Glomerular visceral epithelial cell (primary cell): ENCODE data around the gene CCDC57.
"Not testable (repeated sequence)": the region's sequence is repeated elsewhere in the genome, so short reads cannot be mapped to it uniquely, and the experiment has no call there.

Source experiments
- DNase-seq: peaks from one replicate; pipeline ENCODE4 v3.0.0-alpha.2; 2016; ENCODE audit errors: extremely low spot score

Gene CCDC57, protein sequence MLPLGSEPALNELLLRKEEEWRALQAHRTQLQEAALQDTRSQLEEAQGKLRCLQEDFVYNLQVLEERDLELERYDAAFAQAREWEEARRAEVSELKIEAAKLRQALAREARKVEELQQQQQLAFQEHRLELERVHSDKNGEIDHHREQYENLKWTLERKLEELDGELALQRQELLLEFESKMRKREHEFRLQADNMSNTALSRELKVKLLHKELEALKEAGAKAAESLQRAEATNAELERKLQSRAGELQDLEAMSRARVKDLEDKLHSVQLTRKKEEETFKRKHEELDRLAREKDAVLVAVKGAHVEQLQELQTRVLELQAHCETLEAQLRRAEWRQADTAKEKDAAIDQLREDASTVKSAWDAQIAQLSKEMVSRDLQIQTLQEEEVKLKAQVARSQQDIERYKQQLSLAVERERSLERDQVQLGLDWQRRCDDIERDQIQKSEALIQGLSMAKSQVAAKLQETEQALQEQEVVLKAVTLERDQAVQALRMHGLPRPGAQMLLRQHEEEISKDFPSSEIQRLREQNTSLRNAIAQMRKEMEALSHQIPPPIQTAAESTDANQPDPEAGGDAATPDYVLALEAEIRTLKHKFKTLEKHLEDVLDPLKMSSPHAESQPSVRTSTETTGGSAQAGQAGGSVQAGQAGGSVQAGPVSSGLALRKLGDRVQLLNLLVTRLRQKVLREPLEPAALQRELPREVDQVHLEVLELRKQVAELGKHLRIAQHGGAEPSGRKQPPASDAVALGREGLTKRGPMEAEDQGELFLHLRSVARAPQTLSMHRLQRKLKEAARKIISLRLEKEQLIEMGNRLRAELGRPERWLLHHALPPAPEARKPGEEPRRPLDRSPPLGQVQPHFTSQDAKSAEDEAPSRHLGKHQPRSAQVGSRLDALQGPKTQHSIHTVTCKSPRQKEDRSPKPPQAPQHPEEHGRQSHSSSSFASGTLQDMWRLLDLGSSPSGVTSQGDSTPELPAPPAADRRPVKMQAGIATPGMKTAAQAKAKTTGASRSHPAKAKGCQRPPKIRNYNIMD

DNA sequence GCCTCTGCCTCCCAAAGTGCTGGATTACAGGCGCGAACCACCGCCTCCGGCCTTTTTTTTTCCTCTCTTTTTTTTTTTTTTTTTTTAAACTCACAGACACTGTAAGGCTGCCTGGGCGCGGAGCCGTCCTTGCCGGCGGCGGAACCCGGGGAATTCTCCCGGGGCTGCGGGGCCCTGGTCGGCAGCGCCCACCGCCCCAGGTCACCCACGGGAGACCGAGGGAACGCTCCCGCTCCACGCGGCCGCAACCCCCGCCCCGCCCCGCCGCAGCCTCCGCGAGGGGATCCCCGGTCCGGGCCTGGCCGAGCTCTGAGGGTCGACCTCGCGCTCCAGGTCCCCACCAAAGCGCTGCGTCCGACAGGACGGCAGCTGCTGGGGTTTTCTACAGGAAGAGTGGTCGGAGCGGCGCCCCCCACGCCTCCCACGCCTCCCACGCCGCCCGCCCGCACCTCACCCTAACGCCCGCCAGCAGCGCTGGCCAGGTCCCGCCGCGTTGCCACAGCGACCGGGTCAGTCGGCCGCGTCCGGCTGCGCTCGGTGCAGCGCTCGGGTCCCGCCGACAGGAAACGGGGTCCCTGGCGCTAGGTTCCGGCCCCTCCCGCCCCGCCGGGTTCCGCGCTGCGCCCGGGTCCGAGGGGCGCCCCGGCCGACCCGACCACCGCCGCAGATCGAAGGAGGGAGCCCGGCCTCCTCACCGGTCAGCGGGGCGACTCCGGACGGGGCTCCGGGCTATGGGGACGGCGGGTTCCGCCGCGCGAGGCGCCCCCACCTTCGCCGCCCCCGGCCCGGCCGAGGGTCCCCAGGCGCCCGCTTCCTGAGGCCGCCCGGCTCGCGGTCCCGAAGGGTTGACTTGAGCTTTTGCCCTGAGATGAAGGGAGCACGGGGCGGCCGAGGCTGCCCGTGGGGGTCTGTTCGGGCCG, at the start of gene CCDC57:
Gene CCDC57 (minus strand): TSS at position 512 of the 920 bp plus-strand sequence. CDS start 10,898 bp downstream, outside the sequence.
- DNase-seq, result peak; percentile 84

DNA sequence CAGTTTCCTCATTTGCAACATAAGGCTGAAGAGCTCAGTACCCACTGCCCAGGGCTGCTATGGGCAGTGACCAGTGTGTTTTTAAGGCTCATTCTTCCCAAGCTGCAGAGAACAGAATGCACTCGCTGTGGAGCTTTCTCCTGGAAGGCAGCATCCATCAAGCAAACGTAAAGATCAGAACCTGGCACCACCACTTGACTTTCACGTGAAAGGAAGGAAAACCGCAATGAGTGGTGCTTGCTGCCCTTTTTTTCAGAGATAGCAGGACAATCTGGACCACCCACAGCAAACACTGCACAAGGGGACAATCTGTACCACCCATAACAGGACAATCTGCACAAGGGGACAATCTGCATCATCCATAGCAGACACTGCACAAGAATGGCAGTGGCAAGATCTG, 49.7 kb upstream of the CCDC57 start:
- DNase-seq, result no peak

DNA sequence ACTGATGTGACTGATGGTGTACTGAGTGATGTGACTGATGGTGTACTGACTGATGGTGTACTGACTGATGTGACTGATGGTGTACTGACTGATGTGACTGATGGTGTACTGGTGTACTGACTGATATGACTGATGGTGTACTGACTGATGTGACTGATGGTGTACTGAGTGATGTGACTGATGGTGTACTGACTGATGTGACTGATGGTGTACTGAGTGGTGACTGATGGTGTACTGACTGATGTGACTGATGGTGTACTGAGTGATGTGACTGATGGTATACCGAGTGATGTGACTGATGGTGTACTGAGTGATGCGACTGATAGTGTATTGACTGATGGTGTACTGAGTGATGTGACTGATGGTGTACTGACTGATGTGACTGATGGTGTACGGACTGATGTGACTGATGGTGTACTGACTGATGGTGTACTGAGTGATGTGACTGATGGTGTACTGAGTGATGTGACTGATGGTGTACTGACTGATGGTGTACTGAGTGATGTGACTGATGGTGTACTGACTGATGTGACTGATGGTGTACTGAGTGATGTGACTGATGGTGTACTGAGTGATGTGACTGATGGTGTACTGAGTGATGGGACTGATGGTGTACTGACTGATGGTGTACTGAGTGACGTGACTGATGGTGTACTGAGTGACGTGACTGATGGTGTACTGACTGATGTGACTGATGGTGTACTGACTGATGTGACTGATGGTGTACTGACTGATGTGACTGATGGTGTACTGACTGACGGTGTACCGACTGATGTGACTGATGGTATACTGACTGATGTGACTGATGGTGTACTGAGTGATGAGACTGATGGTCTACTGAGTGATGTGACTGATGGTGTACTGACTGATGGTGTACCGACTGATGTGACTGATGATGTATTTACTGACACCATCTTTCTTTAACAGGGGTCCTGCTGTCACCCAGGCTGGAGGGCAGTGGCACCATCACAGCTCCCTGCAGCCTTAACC, 47.6 kb upstream of the CCDC57 start:
- DNase-seq, result not testable (repeated sequence)

DNA sequence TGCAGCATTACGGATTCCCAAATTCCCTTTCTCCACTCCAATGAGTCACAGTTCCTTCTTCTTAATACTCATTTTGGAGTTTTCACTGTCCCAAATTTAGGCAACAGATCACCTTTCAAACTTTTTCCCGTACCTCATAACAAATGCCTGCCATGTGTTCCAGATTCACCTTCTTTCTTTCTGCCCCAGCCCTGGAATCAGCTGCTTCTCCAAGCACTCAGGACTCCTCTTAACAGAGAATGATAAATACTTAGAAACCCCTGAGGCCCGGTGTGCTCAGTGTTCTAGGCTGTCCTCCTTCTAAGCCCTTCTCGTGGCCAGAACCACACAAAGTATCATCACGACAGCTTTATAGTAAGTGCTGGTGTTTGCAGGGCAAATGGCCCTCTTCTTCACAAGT, 45.9 kb upstream of the CCDC57 start:
- no peak for DNase-seq

DNA sequence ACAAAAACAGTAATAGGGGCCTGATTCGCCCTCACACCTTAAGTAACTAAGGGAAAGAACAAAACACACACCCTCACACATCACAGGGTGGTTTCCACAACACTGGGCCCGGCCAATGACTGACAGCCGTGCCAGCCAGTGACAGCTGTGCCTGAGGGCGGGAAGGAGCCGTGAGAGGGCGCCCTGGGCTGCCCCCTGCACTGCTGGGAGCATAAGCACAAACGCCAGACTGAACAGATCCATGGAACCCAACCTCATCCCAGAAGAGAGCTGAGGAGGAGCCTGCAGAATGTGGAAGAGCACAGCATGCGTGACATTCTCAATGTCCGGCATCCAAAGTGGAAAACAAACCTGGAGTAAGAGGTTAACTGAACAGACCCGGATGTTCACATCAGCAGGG, 44.8 kb upstream of the CCDC57 start:
- DNase-seq, result no peak

DNA sequence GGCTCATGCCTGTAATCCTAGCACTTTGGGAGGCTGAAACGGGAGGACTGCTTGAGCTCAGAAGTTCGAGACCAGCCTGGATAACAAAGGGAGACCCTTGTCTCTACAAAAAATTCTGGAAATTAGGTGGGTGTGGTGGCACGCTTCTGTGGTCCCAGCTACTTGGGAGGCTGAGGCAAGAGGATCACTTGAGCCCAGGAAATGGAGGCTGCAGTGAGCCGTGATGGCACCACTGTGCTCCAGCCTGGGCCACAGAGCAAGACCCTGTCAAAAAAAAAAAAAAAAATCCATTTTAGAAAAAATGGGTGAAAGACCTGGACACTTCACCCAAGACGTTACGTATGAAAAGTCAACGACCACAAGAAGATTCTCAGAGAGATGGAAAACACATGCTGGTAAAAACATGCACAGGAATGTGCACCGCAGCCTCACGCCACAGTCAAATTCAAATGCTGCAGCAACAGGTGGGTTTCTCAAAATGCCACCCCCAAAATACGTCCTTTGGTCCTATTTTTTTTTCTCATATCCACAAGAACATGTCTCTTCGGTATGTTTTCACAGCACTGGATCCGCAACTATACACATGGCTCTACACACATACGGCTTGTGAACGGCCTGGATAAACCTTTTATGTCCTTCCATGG, 43.7 kb upstream of the CCDC57 start:
- no peak for DNase-seq

DNA sequence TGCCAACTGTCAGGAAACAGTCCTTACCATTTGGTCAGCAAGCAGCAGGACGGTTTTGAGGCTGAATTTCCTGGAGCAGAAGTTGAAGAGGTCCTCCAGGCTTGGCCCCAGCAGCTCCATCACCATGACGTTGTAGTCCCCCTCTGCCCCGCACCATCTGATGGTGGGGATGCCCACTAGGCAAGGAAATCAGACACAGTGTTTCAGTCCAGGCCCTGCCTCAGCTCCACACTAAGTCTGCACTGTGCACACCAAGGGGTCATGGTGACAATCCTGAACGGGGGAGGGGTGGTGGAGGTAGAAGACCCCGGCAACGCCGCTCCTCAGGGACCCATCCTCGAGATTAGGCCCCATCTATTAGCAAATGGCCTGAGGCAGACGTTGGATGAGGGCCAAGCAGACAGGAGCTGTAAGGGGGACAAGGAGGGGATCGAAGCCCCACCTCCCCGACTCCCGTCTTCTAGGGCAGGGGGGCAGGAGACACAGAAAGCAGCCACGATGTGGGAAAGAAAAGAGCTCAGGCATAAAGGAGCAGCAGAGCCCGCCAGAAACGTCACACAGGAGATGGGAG, 42.8 kb upstream of the CCDC57 start:
- no peak for DNase-seq

DNA sequence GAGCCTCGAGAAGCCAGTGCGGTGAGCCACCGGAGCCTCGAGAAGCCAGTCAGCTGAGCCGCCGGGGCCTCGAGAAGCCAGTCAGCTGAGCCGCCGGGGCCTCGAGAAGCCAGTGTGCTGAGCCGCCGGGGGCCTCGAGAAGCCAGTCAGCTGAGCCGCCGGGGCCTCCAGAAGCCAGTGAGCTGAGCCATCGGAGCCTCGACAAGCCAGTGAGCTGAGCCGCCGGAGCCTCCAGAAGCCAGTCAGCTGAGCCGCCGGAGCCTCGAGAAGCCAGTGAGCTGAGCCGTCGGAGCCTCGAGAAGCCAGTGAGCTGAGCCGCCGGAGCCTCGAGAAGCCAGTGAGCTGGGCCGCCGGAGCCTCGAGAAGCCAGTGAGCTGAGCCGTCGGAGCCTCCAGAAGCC, 42.1 kb upstream of the CCDC57 start:
- DNase-seq, result not testable (repeated sequence)

DNA sequence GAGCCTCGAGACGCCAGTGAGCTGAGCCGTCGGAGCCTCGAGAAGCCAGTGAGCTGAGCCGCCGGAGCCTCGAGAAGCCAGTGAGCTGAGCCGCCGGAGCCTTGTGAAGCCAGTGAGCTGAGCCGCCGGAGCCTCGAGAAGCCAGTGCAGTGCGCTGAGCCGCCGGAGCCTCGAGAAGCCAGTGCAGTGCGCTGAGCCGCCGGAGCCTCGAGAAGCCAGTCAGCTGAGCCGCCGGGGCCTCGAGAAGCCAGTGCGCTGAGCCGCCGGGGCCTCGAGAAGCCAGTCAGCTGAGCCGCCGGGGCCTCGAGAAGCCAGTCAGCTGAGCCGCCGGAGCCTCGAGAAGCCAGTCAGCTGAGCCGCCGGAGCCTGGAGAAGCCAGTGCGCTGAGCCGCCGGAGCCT, 41.5 kb upstream of the CCDC57 start:
- not testable (repeated sequence) for DNase-seq

DNA sequence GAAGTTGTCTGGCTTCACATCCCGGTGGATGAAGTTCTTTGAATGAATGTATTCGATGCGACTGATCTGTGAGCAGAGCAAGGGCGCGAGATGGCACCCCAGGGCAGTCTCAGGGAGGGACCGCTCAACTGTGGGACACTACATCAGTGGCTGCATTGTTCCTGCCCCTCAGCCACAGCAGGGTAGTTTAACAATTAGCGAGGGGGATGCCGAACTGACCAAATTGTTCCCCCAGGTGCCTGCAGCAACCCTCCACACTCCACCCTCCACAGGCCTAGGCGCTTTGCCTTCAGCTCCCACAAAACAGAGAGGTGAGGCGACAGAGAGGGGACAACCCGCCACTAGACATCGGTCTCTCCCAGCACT, 40.5 kb upstream of the CCDC57 start:
- no peak for DNase-seq

DNA sequence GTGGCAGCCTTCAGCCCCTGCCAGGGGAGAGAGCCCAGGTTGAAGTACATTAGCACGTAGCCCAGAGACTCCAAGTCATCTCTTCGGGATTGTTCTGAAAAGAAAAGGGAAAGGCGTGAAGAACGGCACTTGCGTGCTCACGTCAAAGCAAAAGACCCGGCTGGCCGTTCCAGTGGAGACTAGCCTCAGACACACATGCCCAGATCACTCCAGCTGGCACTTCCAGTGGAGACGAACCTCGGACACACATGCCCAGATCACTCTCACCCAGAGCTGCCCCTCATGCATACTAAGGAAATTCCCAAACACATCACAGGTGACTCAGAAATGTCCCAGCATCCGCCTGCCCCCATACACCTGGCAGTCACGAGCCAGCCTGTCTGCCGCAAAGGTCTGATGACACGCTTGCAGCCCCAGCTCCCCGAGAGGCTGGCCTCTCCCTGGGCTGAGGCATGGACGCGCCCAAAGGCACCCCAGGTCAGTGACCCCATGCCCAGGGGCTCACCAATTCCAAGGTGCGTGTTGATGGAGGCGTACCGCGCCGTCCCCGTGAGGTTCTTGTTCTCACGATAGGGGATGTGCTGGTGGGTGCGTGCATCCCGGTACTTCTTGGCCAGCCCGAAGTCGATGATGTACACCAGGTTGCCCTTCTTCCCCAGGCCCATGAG, 40.0 kb upstream of the CCDC57 start:
- DNase-seq, result no peak

DNA sequence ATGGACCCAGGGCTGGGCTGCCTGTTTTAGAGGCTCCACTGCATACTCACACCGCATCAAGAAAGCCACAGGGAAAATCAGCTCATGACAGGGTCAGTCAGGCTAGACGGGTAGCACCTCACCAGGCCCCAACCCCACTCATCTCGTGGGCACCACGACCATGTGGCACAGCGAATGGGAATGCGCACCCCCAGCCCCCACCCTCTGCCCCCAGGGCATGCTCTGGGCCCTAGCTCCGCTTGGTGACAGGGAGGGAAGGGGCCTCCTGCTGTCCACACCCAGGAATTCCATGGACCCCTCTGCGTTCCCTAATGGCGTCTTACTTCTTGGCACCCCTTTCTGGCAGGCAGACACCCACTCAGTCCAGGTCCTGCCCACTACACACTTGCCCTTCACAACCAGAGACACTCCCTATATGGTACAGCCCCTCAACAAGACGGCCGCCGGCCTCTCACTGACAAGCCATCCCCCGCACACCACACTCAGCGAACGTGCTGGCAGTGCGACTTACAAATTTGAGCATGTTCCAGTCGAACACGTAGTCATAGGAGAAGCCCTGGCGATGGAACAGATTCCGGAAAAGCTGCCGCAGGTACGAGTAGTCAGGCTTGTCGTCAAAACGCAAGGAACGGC, 38.3 kb upstream of the CCDC57 start:
- DNase-seq, result no peak

DNA sequence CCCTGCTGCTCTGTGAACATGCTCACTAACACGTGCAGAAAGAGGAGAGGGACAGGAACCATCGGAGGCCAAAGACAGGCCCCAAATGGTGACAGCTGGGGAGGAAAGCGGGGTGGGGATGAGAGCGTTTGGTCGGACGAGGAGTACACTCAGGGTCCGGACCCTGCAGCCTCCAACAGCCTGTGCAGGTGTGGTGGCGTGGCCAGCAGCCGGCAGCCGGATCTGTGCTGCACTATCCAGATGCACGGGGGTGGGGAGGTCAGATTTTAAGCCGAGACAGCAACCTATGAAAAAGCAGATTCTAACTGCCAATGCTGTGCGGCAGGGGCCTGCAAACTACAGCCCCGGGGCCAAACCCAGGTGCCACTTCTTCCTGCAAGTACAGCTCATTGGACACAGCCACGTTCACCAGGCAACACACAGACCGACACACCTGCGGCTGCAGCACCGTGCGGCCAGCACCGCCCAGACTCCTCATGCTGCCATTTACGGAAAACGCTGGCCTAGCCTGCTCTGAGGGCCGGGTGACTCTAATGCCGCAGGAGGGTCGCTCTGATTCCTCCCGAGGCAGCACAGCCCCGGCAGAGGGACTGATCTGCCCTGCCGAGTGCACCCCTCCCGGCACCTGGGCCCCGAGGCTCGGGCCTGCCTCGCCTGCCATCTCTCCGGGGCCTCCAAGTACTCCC, 37.4 kb upstream of the CCDC57 start:
- no peak for DNase-seq

DNA sequence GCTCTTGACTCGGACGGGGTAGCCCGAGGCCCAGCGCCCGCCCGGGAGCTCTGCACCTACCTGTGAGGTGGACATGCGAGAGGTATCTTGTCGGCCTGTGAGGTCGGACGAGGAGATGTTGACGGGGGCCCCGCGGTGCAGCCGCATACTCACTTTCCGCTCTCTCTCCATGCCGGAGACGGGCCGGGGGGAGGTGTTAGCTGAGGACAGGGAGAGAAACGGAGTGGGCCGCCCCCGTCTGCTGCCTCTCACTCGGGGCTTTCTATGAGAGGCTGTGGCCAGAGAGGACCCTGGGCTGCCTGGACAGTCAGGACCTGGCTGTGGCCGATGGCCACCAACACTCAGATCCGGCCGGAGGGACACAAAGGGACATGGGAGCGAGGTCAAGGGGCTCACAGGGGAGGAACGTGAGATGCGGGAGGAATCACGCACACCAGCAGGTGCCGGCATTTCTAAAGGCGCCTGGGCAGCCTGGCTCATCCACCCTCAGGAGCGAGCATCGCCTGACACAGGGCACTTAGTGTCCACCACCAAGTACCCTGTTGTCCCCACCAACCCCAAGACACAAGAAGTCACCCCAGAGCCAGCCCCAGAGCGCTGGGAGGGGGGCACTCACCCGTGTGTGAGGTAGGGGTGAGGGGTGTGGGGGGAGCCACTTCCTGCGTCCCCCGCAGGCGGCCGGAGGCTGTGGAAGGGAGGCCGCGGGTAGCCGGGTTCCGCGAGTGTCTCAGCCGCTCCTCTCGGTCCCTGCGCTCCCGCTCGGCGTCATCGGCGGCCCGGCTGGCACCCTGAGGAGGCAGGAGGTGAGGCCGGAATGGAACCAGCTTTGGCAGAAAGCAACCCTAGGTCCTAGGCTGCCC, 36.4 kb upstream of the CCDC57 start:
- no peak for DNase-seq

DNA sequence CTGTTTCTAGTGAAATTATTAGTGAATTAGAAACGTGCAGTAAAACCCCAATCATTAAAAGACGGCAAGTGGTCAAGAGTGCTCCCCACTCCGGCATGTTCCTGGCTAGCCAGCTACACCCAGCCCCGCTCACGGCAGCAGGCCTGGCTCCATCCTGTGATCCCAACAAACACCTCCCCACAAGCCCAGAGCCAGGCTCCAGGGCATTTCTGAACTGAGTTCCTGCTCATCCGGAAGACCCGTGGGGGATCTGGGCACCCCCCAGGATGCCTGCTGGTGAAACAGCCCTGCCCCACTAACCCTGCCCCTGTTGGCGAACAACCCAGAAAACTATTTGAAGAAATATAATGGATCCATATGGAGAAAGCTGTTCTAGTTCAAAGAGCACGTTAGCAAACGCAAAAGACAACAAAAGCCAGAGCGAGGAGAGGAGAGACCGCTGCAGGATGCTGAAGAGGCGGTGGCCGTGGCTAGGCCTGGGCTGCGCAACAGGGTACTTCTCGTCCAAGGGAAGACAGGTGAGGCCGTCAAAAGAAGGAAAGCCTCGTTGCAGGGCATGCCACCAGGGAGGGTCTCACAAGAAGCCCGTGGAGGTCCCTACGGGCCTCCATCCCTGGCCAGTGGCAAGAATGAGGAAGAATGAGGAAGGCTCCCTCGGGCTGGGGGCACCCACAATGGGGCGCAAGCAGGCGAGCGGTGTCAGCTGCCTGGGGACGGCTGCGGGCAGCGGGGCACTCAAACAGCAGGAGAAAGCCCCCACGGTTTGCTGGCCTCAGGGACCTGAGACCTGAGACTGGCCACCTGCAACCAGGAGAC, 35.4 kb upstream of the CCDC57 start:
- DNase-seq, result no peak
